GM19467 (cell line): ENCODE measurements around the gene CCDC28B.
"Not testable (repeated sequence)": the region's sequence is repeated elsewhere in the genome, so short reads cannot be mapped to it uniquely, and the experiment has no call there.

Experiments
- ATAC-seq: cut with Tn5 transposase; IDR thresholded peaks from one replicate; pipeline ENCODE4 v1.9.1; 2021; ENCODE audit warnings: mild to moderate bottlenecking, moderate library complexity; ENCODE audit not compliant: unreplicated experiment

The CCDC28B gene

GRCh38 chr1:32200226-32201010, at the start of gene CCDC28B:
Gene CCDC28B (plus strand): TSS chr1:32200595. CDS start chr1:32201936, 1,341 bp downstream.
- no peak for ATAC-seq

- no peak for ATAC-seq
These were observed 49.5 kb upstream of the CCDC28B start for GRCh38 chr1:32150847-32151246.

- ATAC-seq, result no peak
These were observed 49.0 kb upstream of the CCDC28B start for GRCh38 chr1:32151319-32151787.

- no peak for ATAC-seq
These were observed 41.2 kb upstream of the CCDC28B start for GRCh38 chr1:32159189-32159588.

- no peak for ATAC-seq
These were observed 37.0 kb upstream of the CCDC28B start for GRCh38 chr1:32163405-32163804.

- not testable (repeated sequence) for ATAC-seq
These were observed 34.8 kb upstream of the CCDC28B start for GRCh38 chr1:32165633-32166032.

GRCh38 chr1:32170991-32171390, 29.4 kb upstream of the CCDC28B start:
- no peak for ATAC-seq

- no peak for ATAC-seq
These were observed 27.7 kb upstream of the CCDC28B start for GRCh38 chr1:32172621-32173245.

GRCh38 chr1:32178380-32179192, 21.8 kb upstream of the CCDC28B start:
- ATAC-seq, result no peak

GRCh38 chr1:32179193-32179442, 21.3 kb upstream of the CCDC28B start:
- ATAC-seq, result no peak

- ATAC-seq, result peak; percentile 75
These were observed 20.8 kb upstream of the CCDC28B start, which contains the start of gene TXLNA for GRCh38 chr1:32179443-32180185. Gene TXLNA (plus strand): TSS chr1:32179675. CDS start chr1:32180346, 671 bp downstream.

- no peak for ATAC-seq
These were observed 20.0 kb upstream of the CCDC28B start for GRCh38 chr1:32180186-32181060.

- ATAC-seq, result no peak
These were observed 19.3 kb upstream of the CCDC28B start for GRCh38 chr1:32181065-32181464.

- no peak for ATAC-seq
These were observed 18.8 kb upstream of the CCDC28B start for GRCh38 chr1:32181563-32181962.

GRCh38 chr1:32182060-32182459, 18.3 kb upstream of the CCDC28B start:
- no peak for ATAC-seq

GRCh38 chr1:32184650-32185049, 15.7 kb upstream of the CCDC28B start:
- no peak for ATAC-seq

- no peak for ATAC-seq
These were observed 14.3 kb upstream of the CCDC28B start for GRCh38 chr1:32186077-32186476.

GRCh38 chr1:32186491-32186890, 13.9 kb upstream of the CCDC28B start:
- ATAC-seq, result no peak

- no peak for ATAC-seq
These were observed 12.5 kb upstream of the CCDC28B start for GRCh38 chr1:32187850-32188249.
